22Rv1 (cell line): Measurements from ENCODE around the gene NDRG3.

ENCODE experiments used
- CTCF ChIP-seq: fragments of 450-650 bp; IDR thresholded peaks from 2 replicates; pipeline ENCODE4 v1.5.1; 2017; ENCODE audit warnings: mild to moderate bottlenecking
- ZFX ChIP-seq: fragments of 450-650 bp; IDR thresholded peaks from 2 replicates; pipeline ENCODE4 v1.6.1; 2017; ENCODE audit warnings: antibody characterized with exemption, borderline replicate concordance

- no peak for TF ChIP-seq CTCF
- no peak for TF ChIP-seq ZFX
Measured at GRCh38 chr20:36775196-36775595, 29.3 kb upstream of the NDRG3 start.
